Stimulated activated CD4-positive, alpha-beta T cell treated with anti-CD3 and anti-CD28 coated beads, Interleukin-4, amount 100 ng/mL, for 48 hours (primary cell): ENCODE measurements around the gene PHACTR2.
A peak's percentile ranks its signal among the peaks of the same experiment; 100 is the strongest.
"Not testable (repeated sequence)": the region's sequence is repeated elsewhere in the genome, so short reads cannot be mapped to it uniquely, and the experiment has no call there.

Experiments used
- DNase-seq, 2 donors: peaks; one replicate each; pipeline ENCODE4 v3.0.0-alpha.2; 2020; ENCODE audit warnings: low read depth in 2 of 2

The PHACTR2 gene

GRCh38 chr6:143677891-143678791, at the start of gene PHACTR2:
PHACTR2 (plus strand) TSS chr6:143677965; CDS start chr6:143678164, 199 bp downstream.
- DNase-seq = peak; percentile 42 to 51

- no peak for DNase-seq
Measured at GRCh38 chr6:143629104-143630080, 48.4 kb upstream of the PHACTR2 start.

DNA sequence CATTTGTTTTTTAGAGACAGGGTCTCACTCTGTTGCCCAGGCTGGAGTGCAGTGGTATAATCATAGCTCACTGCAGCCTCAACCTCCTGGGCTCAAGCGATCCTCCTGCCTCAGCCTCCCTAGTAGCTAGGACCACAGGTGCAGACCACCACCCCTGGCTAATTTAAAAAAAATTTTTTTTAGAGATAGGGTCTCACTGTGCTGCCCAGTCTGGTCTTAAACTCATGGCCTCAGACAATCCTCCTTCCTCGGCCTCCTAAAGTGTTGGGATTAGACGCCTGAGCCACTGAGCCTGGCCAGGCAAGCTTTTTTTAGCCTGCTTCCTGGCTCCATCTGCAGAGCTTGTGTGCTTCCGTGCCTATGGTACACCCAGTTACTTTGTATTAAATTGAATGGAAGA, 46.6 kb upstream of the PHACTR2 start:
- DNase-seq = not testable (repeated sequence)

DNA sequence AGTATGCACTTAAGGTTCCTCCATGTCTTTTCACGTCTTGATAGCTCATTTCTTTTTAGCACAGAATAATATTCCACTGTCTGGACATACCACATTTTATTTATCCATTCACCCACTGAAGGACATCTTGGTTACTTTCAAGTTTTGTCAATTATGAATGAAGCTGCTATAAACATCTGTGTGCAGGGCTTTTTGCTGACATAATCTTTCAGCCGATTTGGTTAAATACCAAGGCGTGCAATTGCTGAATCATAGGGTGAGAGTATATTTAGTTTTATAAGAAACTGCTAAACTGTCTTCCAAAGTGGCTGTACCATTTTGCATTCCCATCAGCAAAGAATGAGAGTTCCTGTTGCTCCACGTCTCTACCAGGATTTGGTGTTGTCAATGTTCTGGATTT, 44.9 kb upstream of the PHACTR2 start:
- no peak for DNase-seq

DNA sequence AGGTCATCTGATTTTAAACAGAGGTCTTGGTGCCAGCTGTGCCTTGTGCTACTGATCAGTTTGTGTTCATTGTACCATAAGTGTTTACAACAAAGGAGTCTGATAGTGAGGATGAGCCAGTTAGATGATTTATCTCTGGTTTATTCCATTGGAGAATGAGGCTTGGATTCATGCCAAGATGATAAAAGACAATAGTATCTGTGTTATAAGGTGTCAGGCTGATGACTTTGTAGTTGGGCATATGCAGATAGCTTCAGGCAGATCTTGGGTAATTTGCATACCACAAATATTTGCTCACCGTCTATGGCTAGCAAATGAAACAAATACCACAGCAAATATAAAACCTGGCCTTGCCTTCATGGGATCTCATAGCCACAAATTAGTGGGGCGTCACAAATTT, 43.3 kb upstream of the PHACTR2 start:
- DNase-seq = no peak

DNA sequence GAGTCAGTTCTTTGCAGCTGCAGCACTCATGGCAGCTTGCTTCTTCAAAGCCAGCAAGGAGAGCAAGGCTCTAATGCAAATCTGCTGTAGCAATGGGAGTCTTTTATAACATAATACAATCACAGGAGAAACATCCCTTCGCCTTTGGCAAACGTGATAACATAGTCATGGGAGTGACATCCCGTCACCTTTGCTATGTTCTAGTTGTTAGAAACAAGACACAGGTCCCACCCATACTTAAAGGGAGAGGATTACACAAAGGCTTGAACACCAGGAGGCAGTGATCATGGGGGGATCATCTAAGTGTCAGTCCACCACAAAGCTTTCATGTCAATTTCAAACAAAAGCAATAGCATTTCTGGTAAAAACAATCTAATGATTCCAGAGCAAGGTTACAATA, 40.1 kb upstream of the PHACTR2 start:
- DNase-seq = no peak

DNA sequence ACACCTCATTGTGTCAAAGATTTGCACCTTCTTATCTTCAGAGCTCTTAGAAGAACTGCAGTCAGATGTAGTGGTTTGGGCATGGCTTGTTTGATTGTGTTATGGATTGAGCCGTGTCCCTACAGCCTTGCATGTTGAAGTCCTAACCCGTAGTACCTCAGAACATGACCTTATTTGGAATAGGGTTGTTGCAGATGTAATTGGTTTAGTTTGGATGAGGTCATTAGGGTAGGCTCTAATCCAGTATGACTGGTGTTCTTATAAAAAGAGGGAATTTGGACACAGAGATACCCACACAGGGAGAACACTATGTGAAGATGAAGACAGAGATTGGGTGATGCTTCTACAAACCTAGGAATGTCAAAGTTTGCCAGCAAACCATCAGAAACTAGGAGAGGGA, 35.4 kb upstream of the PHACTR2 start:
- DNase-seq = no peak

DNA sequence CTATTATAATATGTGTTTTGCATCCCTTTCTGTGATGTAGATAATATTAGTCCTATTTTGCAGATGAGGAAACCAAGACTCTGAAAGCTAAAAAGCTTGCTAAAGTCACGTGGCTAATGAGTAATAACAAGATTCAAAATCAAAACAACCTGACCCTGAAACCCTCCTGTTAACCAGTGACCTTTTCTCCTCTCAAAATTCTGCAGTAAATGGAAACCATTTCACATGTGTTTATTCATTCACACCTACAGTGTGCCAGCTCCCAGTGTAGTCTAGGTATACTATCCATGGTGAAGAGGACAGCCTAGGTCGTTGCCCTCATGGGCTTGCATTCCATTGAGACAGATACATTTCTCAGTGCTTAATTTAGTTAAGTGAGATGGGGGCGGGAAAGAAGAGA, 30.6 kb upstream of the PHACTR2 start:
- DNase-seq = no peak

DNA sequence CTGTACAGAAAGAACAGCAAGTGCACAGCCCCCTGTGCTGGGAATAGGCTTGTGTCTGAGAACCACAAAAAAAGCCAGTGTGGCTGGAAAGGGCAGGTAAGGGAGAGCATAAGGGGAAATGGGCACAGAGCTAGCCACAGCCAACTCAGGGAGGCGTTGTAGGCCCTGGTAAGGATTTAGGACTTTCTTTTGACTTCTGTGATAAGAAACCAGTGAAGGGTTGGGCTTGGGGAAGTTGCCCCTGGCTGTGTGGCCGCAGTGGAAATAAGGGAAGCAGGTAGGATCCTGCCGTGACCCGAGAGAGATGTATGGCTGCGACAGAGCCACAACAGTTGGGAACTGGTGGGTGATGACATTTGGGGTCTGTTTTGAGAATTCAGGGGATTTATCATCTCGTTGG, 30.0 kb upstream of the PHACTR2 start:
- DNase-seq = no peak

GRCh38 chr6:143649319-143649718, 28.4 kb upstream of the PHACTR2 start:
- DNase-seq = not testable (repeated sequence)

DNA sequence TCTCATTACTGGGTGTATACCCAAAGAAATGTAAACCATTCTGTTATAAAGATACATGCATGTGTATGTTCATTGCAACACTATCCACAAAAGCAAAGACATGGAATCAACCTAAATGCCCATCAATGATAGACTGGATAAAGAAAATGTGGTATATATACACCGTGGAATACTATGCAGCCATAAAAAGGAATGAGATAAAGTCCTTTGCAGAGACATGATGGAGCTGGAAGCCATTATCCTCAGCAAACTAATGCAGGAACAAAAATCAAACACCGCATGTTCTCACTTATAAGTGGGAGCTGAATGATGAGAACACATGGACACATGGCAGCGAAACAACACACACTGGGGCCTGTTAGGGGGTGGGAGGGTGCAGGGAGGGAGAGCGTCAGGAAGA, 26.4 kb upstream of the PHACTR2 start:
- DNase-seq = not testable (repeated sequence)

DNA sequence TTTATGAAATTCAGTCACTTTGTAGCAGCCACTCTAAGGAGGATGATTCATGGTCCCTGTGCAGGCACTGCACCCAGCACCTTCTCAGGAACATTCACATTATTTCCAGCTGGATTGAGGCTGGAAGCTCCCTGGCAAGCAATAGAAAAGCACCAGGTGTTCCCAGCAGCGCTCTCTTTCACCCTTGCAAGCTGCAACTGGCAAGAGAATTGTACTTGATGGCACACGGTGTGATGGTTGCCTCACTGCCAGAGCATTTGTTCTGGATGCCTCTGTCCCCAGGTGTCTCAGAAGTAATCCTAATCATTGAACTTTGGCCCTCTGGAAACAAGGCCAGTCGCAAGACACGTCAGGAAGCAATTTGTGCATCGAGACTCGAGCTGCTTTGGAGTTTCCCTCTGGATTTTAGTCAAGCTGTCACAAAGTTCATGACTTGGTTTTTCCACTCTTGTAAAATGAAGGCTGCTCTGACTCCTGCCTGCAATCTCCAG, 24.9 kb upstream of the PHACTR2 start:
- DNase-seq = no peak

DNA sequence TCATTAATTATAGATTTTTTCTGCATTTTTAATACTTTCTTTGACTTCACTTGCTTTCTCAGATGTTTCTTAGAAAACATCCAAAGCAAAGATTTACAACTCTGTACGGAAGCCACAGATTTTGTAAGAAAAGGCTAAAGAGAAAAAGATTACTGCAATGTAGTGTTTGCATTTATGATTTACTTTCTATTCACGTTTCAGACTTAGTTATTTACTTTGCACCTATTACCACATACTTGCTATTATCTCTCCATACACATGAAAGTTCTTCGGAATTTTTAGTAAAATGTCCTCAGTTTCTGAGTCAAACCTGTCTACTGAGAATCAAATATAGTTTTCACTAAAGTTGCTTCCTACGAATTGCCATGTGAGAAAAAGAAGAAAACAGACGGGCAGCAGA, 22.2 kb upstream of the PHACTR2 start:
- no peak for DNase-seq

DNA sequence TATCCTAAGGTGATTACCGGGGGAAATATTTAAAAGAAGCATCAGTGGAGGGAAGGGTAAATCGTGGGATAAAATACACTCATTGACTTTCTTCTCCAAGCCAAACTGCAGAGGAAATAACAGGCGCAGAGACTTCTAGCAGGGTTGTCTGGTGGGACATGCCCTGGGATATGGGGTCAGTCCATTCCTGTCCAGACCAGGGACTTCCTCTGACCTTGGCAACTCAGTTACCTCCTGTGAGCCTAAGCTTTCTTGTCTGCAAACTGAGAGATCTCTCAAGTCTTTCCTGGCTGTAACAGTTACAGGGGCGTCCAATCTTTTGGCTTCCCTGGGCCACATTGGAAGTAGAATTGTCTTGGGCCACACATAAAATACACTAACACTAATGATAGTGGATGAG, 21.7 kb upstream of the PHACTR2 start:
- DNase-seq = no peak

GRCh38 chr6:143657809-143658208, 20.0 kb upstream of the PHACTR2 start:
- DNase-seq = no peak

GRCh38 chr6:143660170-143660569, 17.6 kb upstream of the PHACTR2 start:
- not testable (repeated sequence) for DNase-seq

DNA sequence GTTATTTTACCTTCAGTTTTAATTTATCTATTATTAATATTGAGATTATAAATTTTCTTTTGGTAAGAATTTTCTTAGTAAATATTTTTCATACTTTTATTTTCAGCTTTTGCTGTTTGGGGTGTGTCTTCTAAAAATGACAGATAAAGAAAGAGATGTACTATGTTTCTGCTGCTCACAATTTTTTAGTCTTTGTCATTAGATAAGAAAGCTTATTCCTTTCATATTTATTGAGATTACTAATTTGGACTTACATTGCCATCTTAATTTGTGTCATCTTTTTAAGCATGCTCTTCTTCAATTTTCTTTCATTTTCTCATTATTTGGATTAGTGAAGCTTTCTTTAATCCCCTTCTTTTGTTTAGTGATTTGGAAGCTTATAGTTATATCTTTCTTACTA, 13.6 kb upstream of the PHACTR2 start:
- no peak for DNase-seq

GRCh38 chr6:143666007-143666406, 11.8 kb upstream of the PHACTR2 start:
- not testable (repeated sequence) for DNase-seq

- not testable (repeated sequence) for DNase-seq
Measured at GRCh38 chr6:143669483-143669882, 8.3 kb upstream of the PHACTR2 start.

GRCh38 chr6:143673669-143674068, 4.1 kb upstream of the PHACTR2 start:
- no peak for DNase-seq

DNA sequence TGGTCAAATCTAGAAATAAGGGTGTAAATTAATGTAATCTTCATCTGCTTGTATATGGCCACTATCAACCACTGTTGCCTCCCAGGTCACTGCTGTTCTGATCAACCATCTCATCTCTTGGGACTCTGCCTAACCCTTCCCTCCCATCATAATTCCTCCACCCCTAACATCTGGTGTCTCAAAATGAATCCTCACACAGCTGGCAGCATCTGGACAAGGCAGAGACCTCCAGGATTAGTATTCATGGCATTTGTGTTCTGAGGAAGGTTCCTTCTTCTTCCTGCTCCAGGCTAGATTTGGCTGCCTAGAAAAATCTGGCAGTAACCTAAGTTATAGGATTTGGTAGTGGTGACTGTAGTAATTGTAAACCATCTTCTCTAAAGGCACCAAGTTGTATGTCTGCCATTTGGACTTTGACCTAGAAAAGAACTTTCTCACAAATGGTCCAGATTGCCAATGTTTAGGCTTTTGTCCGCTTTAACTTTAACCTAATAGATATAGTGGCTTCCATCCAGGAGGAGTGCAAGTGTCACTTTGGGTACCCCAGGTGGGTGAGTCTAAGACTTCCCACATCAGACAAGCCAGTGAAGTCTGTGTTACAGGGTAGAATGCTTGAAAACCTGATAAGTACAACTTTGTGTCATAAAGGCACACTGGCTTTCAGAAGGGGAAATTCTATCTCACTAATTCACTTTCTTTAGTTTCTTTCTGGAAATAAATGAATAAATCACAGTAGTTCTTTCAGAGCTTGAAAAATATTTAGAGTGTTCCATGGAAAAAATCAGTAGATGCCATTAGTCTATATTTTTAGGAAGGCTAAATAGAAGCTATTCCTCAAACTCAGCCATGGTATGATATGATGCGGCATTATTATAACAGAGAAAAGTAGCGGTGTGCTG, 3.0 kb upstream of the PHACTR2 start:
- no peak for DNase-seq
